A549 (cell line): ENCODE results near the gene GPR78. TPM values are rescaled to one million over a fixed set of nuclear protein-coding genes. Genes with fewer than 3 reads are reported as not detected.

Experiments
- ATAC-seq, 2 experiments: fragments of 200-7000 bp in 1 of 2; fragments of >200 bp in 1 of 2; cut with Nextera tagmentation in 1 of 2; cut with Tn5 transposase in 1 of 2; 3 replicates each; pipeline versions ENCODE4 v1.8.0 to v1.9.1; 2018 to 2020; ENCODE audit warnings: mild to moderate bottlenecking in 1 of 2, moderate library complexity in 1 of 2
- CTCF ChIA-PET: fragments of 300-600 bp; sonication (Branson Sonifier 250); formaldehyde crosslinking; extraction: SDS; loops from one replicate; lab custom pipeline; 2021; ENCODE audit warnings: antibody characterized with exemption, inconsistent platforms; lab: Yijun Ruan, JAX
- POLR2A ChIA-PET: fragments of 350-600 bp; formaldehyde crosslinking; extraction: SDS; loops from one replicate; lab custom pipeline; 2021; ENCODE audit warnings: antibody characterized with exemption, inconsistent platforms; lab: Yijun Ruan, JAX
- DNase-seq, 2 experiments: peaks; one replicate each; pipeline versions ENCODE4 v3.0.0 to v3.0.0-alpha.2; 2011 to 2016; ENCODE audit warnings: low read depth in 1 of 2, low spot score in 1 of 2
- FAIRE-seq: peaks from 2 replicates; lab custom pipeline; 2011; peaks lifted over from hg19 to GRCh38; lab: Jason Lieb, UNC
- H3K27ac ChIP-seq, 2 experiments: fragments of >200 bp; sonication (Bioruptor Twin); formaldehyde crosslinking; 3 replicates each; pipeline ENCODE4 v1.5.1; 2016 to 2017
- H3K4me1 ChIP-seq: fragments of >200 bp; sonication (Bioruptor Twin); formaldehyde crosslinking; 3 replicates; pipeline ENCODE4 v1.6.1; 2016
- H3K4me2 ChIP-seq: fragments of >200 bp; sonication (Bioruptor Twin); formaldehyde crosslinking; 3 replicates; pipeline ENCODE4 v1.6.1; 2016
- H3K4me3 ChIP-seq: fragments of >200 bp; sonication (Bioruptor Twin); formaldehyde crosslinking; 3 replicates; pipeline ENCODE4 v1.5.1; 2016
- H3K9me3 ChIP-seq: fragments of >200 bp; sonication (Bioruptor Twin); formaldehyde crosslinking; 3 replicates; pipeline ENCODE4 v1.6.1; 2016
- ATOH8 ChIP-seq: fragments of 250-450 bp; sonication (Bioruptor Pico); IDR thresholded peaks from 2 replicates; pipeline ENCODE4 v1.5.0; 2020; ENCODE audit warnings: low read depth, mild to moderate bottlenecking, moderate library complexity
- BCL3 ChIP-seq: fragments of >200 bp; sonication (Bioruptor Twin); formaldehyde crosslinking; IDR thresholded peaks from 3 replicates; pipeline ENCODE4 v1.6.1; 2016
- CBX2 ChIP-seq: fragments of 200-600 bp; sonication (generic); IDR thresholded peaks from 2 replicates; pipeline ENCODE4 v1.6.1; 2016; ENCODE audit warnings: low read depth, mild to moderate bottlenecking, borderline replicate concordance
- CEBPB ChIP-seq, 2 experiments: fragments of >200 bp in 1 of 2; sonication (Bioruptor Twin) in 1 of 2; formaldehyde crosslinking in 1 of 2; IDR thresholded peaks; 2 replicates each; pipeline ENCODE4 v1.6.1; 2012 to 2016
- CHD2 ChIP-seq: fragments of 150-350 bp; IDR thresholded peaks from 2 replicates; pipeline ENCODE4 v1.6.1; 2014; ENCODE audit warnings: low read length; ENCODE audit not compliant: partially characterized antibody
- CHD4 ChIP-seq: fragments of 200-600 bp; sonication (generic); IDR thresholded peaks from 2 replicates; pipeline ENCODE4 v1.6.1; 2016; ENCODE audit warnings: antibody characterized with exemption, mild to moderate bottlenecking, borderline replicate concordance
- E2F6 ChIP-seq: IDR thresholded peaks from 2 replicates; pipeline ENCODE4 v1.6.1; 2012; ENCODE audit warnings: low read depth, borderline replicate concordance
- EHMT2 ChIP-seq: fragments of 200-600 bp; sonication (generic); IDR thresholded peaks from 2 replicates; pipeline ENCODE4 v1.6.1; 2016; ENCODE audit warnings: antibody characterized with exemption, low read depth, mild to moderate bottlenecking, moderate library complexity
- ELK1 ChIP-seq: fragments of 150-350 bp; IDR thresholded peaks from 2 replicates; pipeline ENCODE4 v1.6.1; 2014; ENCODE audit warnings: low read depth, mild to moderate bottlenecking, low read length
- EP300 ChIP-seq, 2 experiments: fragments of >200 bp; sonication (Bioruptor Twin); formaldehyde crosslinking; IDR thresholded peaks; 2 replicates in 1 of 2; 3 replicates in 1 of 2; pipeline ENCODE4 v1.6.1; 2016 to 2017
- ESRRA ChIP-seq: fragments of 150-350 bp; IDR thresholded peaks from 2 replicates; pipeline ENCODE4 v1.6.1; 2014; ENCODE audit warnings: mild to moderate bottlenecking, low read length, borderline replicate concordance
- FOSL2 ChIP-seq, 2 experiments: fragments of 450-650 bp in 1 of 2; fragments of >200 bp in 1 of 2; sonication (Bioruptor Twin) in 1 of 2; formaldehyde crosslinking; IDR thresholded peaks; 2 replicates each; pipeline versions ENCODE4 v1.5.0 to v1.6.1; 2016 to 2020; ENCODE audit warnings: mild to moderate bottlenecking in 1 of 2, moderate library complexity in 1 of 2
- HMGXB4 ChIP-seq: fragments of 250-450 bp; sonication (Bioruptor Pico); IDR thresholded peaks from 2 replicates; pipeline ENCODE4 v1.5.0; 2021; ENCODE audit warnings: mild to moderate bottlenecking, moderate library complexity, borderline replicate concordance
- HOXA7 ChIP-seq: fragments of 250-450 bp; sonication (Bioruptor Pico); IDR thresholded peaks from 2 replicates; pipeline ENCODE4 v1.5.0; 2020; ENCODE audit warnings: mild to moderate bottlenecking, moderate library complexity
- HOXB13 ChIP-seq: fragments of 250-450 bp; sonication (Bioruptor Pico); IDR thresholded peaks from 2 replicates; pipeline ENCODE4 v1.5.0; 2020; ENCODE audit warnings: low read depth, mild to moderate bottlenecking, moderate library complexity
- KDM1A ChIP-seq: fragments of 200-600 bp; sonication (generic); IDR thresholded peaks from 2 replicates; pipeline ENCODE4 v1.6.1; 2016; ENCODE audit warnings: low read depth, mild to moderate bottlenecking
- KDM5A ChIP-seq: fragments of 200-600 bp; sonication (generic); IDR thresholded peaks from 2 replicates; pipeline ENCODE4 v1.6.1; 2016; ENCODE audit warnings: antibody characterized with exemption, mild to moderate bottlenecking
- MAZ ChIP-seq: fragments of 150-350 bp; IDR thresholded peaks from 2 replicates; pipeline ENCODE4 v1.6.1; 2014; ENCODE audit warnings: antibody characterized with exemption, low read depth, low read length, borderline replicate concordance
- MYC ChIP-seq: IDR thresholded peaks from 2 replicates; pipeline ENCODE4 v1.6.1; 2012; ENCODE audit warnings: mild to moderate bottlenecking, inconsistent platforms, low read length, improper control_type of control experiment, borderline replicate concordance
- NFE2L2 ChIP-seq: fragments of 150-350 bp; conservative IDR thresholded peaks from 2 replicates; pipeline ENCODE4 v1.6.1; 2014; ENCODE audit warnings: low read length
- PBX3 ChIP-seq: IDR thresholded peaks from 2 replicates; pipeline ENCODE4 v1.6.1; 2012
- RCOR1 ChIP-seq: fragments of 150-350 bp; IDR thresholded peaks from 2 replicates; pipeline ENCODE4 v1.6.1; 2014; ENCODE audit warnings: antibody characterized with exemption, low read length, low read depth
- RNF2 ChIP-seq: fragments of 200-600 bp; sonication (generic); IDR thresholded peaks from 2 replicates; pipeline ENCODE4 v1.6.1; 2016; ENCODE audit warnings: low read depth, mild to moderate bottlenecking, antibody characterized with exemption, moderate library complexity, borderline replicate concordance
- SREBF2 ChIP-seq: fragments of 450-650 bp; IDR thresholded peaks from 2 replicates; pipeline ENCODE4 v1.6.1; 2014; ENCODE audit warnings: mild to moderate bottlenecking, moderate library complexity
- TFCP2L1 ChIP-seq: fragments of 250-450 bp; sonication (Bioruptor Pico); IDR thresholded peaks from 2 replicates; pipeline ENCODE4 v1.5.0; 2021; ENCODE audit warnings: mild to moderate bottlenecking
- ZC3H11A ChIP-seq: fragments of 450-650 bp; IDR thresholded peaks from 2 replicates; pipeline ENCODE4 v1.6.1; 2014; ENCODE audit warnings: antibody characterized with exemption, mild to moderate bottlenecking
- ZFP36 ChIP-seq: fragments of 450-650 bp; IDR thresholded peaks from 2 replicates; pipeline ENCODE4 v1.6.1; 2014; ENCODE audit warnings: borderline replicate concordance; ENCODE audit not compliant: partially characterized antibody
- ZNF302 ChIP-seq: fragments of 250-450 bp; sonication (Bioruptor Pico); IDR thresholded peaks from 2 replicates; pipeline ENCODE4 v1.9.0; 2021; ENCODE audit warnings: inconsistent platforms, mild to moderate bottlenecking, moderate library complexity
- ZSCAN20 ChIP-seq: fragments of 250-450 bp; sonication (Bioruptor Pico); IDR thresholded peaks from 2 replicates; pipeline ENCODE4 v1.8.0; 2022; ENCODE audit warnings: mild to moderate bottlenecking, moderate library complexity
- whole genome bisulfite sequencing: methylation state at CpG from one replicate; pipeline ENCODE4 v1.1.6; 2017; ENCODE audit errors: missing lambda C conversion rate; 5-methylcytosine and 5-hydroxymethylcytosine counted together
- polyA plus RNA-seq, 4 experiments: library from polyadenylated mRNA; depleted of rRNA in 3 of 4; stranded (reverse); fragments of >200 nt; fragmentation: RNase III in 1 of 4; extraction: RNeasy Plus Mini Kit Qiagen cat#74134 plus additional on column Dnase treatment in 1 of 4; gene quantifications; 2 replicates in 3 of 4; 3 replicates in 1 of 4; pipeline ENCODE4 v1.2.3, GENCODE V29; 2011 to 2017

Gene GPR78
- polyA plus RNA-seq, 2 of the 4 experiments (the other 2 are of a cell fraction) = 0.09 TPM; not detected in 1

- CTCF ChIA-PET = interaction anchor here (1.8 to 3.0 kb wide), 2 partner anchors 25 to 114 kb away, joined by 7 to 12 read pairs; no protein-coding TSS in a partner anchor
Measured at GRCh38 chr4:8582436-8582835, 2.2 kb downstream of the GPR78 start.

GRCh38 chr4:8582941-8583654, 2.9 kb downstream of the GPR78 start:
- ChIA-PET CTCF (interaction anchor here (1.2 to 3.0 kb wide), 4 partner anchors 12 to 114 kb away, joined by 3 to 12 read pairs (median 5); no protein-coding TSS in a partner anchor), POLR2A (no interaction called here)
- Histone ChIP-seq H3K4me1 (no peaks in the 10 kb centered on the region), H3K4me2 (no peak overlapping the region), H3K4me3 (no peak overlapping the region), H3K9me3 (no peaks in the 10 kb centered on the region), H3K27ac (no peak overlapping the region)
- DNase-seq (no peak), ATAC-seq (no peak), FAIRE-seq (no peak)
- 7% methylated on average over 9 of the region's 9 CpGs for whole genome bisulfite sequencing
- TF ChIP-seq MYC (no peak), ZC3H11A (no peak), RCOR1 (no peak), ZFP36 (no peak), CHD2 (no peak), PBX3 (no peak), ZSCAN20 (CRISPR knock-in tag) (no peak), HMGXB4 (CRISPR knock-in tag) (no peak), ESRRA (no peak), HOXB13 (no peak), E2F6 (no peak), EHMT2 (no peak), ZNF302 (CRISPR knock-in tag) (no peak), NFE2L2 (no peak), HOXA7 (CRISPR knock-in tag) (no peak), EP300 (IDR thresholded peaks at IDR 0.05) (no peak), KDM1A (no peak), SREBF2 (no peak)

More at GRCh38 chr4:8582436-8582835, 2.2 kb downstream of the GPR78 start:
- no peak overlapping the region for H3K4me3 ChIP-seq
- whole genome bisulfite sequencing = 61% methylated on average over 11 of the region's 12 CpGs
- FAIRE-seq = no peak
- no peak for ATAC-seq
- TF ChIP-seq MAZ (no peak), ZC3H11A (no peak), ELK1 (no peak), TFCP2L1 (CRISPR knock-in tag) (no peak), CBX2 (no peak), EP300 (IDR thresholded peaks at IDR 0.05) (no peak), ATOH8 (no peak), CHD4 (no peak), FOSL2 (IDR thresholded peaks at IDR 0.05) (no peak), FOSL2 (CRISPR knock-in tag; IDR thresholded peaks at IDR 0.05) (no peak), KDM5A (no peak), ZSCAN20 (CRISPR knock-in tag) (no peak), ZNF302 (CRISPR knock-in tag) (no peak), CHD2 (no peak), KDM1A (no peak), CEBPB (IDR thresholded peaks at IDR 0.05) (no peak), RNF2 (no peak), BCL3 (no peak)
- TF ChIP-seq, all 56 proteins: peak for 0
- Histone ChIP-seq H3K27ac (no peak overlapping the region), H3K9me3 (no peaks in the 10 kb centered on the region), H3K4me2 (no peak overlapping the region), H3K4me1 (no peaks in the 10 kb centered on the region)
- no peak for DNase-seq
- POLR2A ChIA-PET = no interaction called here
